Measurements from ENCODE around the gene MIA2.

DNA sequence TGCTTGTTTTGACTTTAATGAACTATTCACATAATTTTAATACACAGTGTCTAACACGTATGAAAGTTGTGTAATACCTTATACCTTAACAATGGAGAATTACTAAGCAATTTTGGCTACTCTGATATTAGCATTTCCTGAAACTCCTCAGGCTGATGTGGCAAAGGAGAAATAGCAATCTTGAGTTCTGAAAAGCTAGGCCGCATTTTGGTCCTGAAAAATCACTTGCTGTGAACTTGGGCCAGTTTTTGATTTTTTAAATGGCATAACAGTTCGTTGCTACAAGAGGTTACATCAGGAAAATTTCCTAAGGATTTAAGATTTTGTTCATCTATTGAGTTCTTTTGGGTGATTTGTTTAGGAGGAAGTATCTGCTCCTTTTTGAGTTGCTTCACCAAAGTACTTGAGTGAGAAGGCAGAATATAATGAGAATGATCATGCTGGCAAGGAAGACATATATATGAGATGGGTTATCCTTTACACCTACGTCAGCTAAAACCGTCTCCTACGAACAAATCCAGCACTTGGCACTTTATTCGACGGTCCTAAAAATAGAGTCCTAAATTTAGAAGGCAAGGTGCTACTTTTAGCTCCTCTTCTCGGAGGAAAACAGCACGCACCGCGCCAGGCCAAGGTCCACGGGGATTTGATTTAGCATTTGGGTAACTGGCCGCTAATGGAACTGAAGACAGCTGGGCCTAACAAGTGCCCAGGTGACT is 32.2 kb downstream of the MIA2 start:
- TF ChIP-seq, protein P1, sequence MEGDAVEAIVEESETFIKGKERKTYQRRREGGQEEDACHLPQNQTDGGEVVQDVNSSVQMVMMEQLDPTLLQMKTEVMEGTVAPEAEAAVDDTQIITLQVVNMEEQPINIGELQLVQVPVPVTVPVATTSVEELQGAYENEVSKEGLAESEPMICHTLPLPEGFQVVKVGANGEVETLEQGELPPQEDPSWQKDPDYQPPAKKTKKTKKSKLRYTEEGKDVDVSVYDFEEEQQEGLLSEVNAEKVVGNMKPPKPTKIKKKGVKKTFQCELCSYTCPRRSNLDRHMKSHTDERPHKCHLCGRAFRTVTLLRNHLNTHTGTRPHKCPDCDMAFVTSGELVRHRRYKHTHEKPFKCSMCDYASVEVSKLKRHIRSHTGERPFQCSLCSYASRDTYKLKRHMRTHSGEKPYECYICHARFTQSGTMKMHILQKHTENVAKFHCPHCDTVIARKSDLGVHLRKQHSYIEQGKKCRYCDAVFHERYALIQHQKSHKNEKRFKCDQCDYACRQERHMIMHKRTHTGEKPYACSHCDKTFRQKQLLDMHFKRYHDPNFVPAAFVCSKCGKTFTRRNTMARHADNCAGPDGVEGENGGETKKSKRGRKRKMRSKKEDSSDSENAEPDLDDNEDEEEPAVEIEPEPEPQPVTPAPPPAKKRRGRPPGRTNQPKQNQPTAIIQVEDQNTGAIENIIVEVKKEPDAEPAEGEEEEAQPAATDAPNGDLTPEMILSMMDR (conservative IDR thresholded peaks at IDR 0.05; ENCODE audit: low read depth, low read length) = no peak
- no peak for TF ChIP-seq EZH2 (IDR thresholded peaks at IDR 0.05; ENCODE audit: low read length, unreplicated experiment)

Data from PC-3 (cell line).